Kidney (tissue), 14 donors: Measurements from ENCODE around the gene OR2M7. TPM values are rescaled to one million over a fixed set of nuclear protein-coding genes. Genes with fewer than 3 reads are reported as not detected.

Experiments used
- DNase-seq, 5 donors: peaks; one replicate each; pipeline ENCODE4 v3.0.0-alpha.2; 2013 to 2020
- FAIRE-seq: peaks from 2 replicates; lab custom pipeline; 2012; peaks lifted over from hg19 to GRCh38; lab: Jason Lieb, UNC
- H3K27ac ChIP-seq, 2 donors: one replicate each; pipeline ENCODE4 v1.7.0; 2013; ENCODE audit warnings: low read depth in 2 of 2, low read length in 2 of 2, inconsistent platforms in 1 of 2
- H3K27me3 ChIP-seq: one replicate; pipeline ENCODE4 v1.7.1; 2013; ENCODE audit warnings: low read length, inconsistent platforms; ENCODE audit not compliant: control insufficient read depth, insufficient read depth
- H3K36me3 ChIP-seq, 3 donors: one replicate each; pipeline versions ENCODE4 v1.7.0 to v1.7.1; 2013; ENCODE audit warnings: low read length in 3 of 3, control low read depth in 1 of 3, inconsistent platforms in 1 of 3; ENCODE audit not compliant: insufficient read depth in 3 of 3, control insufficient read depth in 2 of 3
- H3K4me1 ChIP-seq, 3 donors: one replicate each; pipeline versions ENCODE4 v1.7.0 to v1.7.1; 2013; ENCODE audit warnings: low read length in 3 of 3, inconsistent platforms in 1 of 3, low read depth in 1 of 3; ENCODE audit not compliant: control insufficient read depth in 2 of 3, insufficient read depth in 2 of 3
- H3K4me3 ChIP-seq, 3 donors: one replicate each; pipeline versions ENCODE4 v1.7.0 to v1.8.1; 2013; ENCODE audit warnings: low read length in 3 of 3, control low read depth in 1 of 3, inconsistent platforms in 1 of 3
- H3K9ac ChIP-seq, 3 donors: one replicate each; pipeline versions ENCODE4 v1.7.0 to v1.7.1; 2013; ENCODE audit warnings: low read length in 3 of 3, control low read depth in 1 of 3, inconsistent platforms in 1 of 3
- H3K9me3 ChIP-seq, 3 donors: one replicate each; pipeline versions ENCODE4 v1.7.0 to v1.7.1; 2013; ENCODE audit warnings: low read length in 3 of 3, control low read depth in 1 of 3, inconsistent platforms in 1 of 3; ENCODE audit not compliant: control insufficient read depth in 2 of 3, insufficient read depth in 1 of 3
- intact Hi-C: fragments of 100-400 bp; cut with DNase I; formaldehyde crosslinking; loops from one replicate; pipeline ENCODE4 v1.11.1; 2022
- polyA plus RNA-seq: library from polyadenylated mRNA; stranded (reverse); fragments of 350-450 nt; fragmentation: Illumina TruSeq; extraction: RNeasy Lipid Tissue Mini Kit (QIAGEN cat#74804); gene quantifications from one replicate; pipeline ENCODE4 v1.2.3, GENCODE V29; 2014; ENCODE audit warnings: low read depth, low replicate concordance; ENCODE audit not compliant: insufficient read depth
- total RNA-seq: library from RNA; stranded (reverse); fragmentation: NEBNext Ultra II Directional; extraction: Animal tissue kit (Norgen Biotek cat#: 25700); gene quantifications from one replicate; pipeline ENCODE4 v1.2.1, GENCODE V29; 2021
- TF ChIP-seq, protein P1 (sequence below): IDR thresholded peaks from 3 replicates; pipeline ENCODE4 v1.5.1; 2012; ENCODE audit warnings: mild to moderate bottlenecking, moderate library complexity, borderline replicate concordance; ENCODE audit not compliant: insufficient read depth; ENCODE audit errors: extremely low read depth
- donor health status: control.
- donor health status: control.
- donor health status: control.
- donor health status: control.
- donor health status: control.
- donor health status: DM: yes; HTN: yes; CAD: no.
- donor health status: Normal renal cell carcinoma (clear cell type).

The OR2M7 gene
- total and polyA plus RNA-seq, 2 donors from 2014 or later = not detected

DNA sequence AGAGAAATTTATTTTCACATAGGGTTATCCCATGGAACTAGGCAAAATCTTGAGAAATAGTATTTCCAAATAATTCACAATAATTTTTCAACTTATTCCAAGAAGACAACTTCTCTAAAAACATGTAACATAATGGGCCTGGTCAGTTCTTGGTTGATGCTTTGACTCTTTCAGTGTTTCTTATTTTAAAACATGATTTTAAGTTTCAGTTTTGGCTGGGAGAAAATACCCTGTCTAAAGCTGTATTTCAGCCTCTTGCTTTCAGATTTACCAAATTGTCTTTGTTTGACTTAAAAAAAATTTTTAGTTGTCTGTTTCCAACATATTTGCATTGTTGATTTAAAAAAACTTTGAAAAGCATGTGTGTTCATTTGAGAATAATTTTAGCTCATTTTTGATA is 42.2 kb upstream of the OR2M7 start:
- no peak for DNase-seq
- H3K4me3 ChIP-seq = no peak overlapping the region
- H3K9ac ChIP-seq = no peak overlapping the region
- H3K36me3 ChIP-seq = no peaks in the 10 kb centered on the region
- no peak for FAIRE-seq
- no peaks in the 10 kb centered on the region for H3K4me1 ChIP-seq
- intact Hi-C loops = no loop called here
- no peaks in the 10 kb centered on the region for H3K27me3 ChIP-seq
- TF ChIP-seq, protein P1, sequence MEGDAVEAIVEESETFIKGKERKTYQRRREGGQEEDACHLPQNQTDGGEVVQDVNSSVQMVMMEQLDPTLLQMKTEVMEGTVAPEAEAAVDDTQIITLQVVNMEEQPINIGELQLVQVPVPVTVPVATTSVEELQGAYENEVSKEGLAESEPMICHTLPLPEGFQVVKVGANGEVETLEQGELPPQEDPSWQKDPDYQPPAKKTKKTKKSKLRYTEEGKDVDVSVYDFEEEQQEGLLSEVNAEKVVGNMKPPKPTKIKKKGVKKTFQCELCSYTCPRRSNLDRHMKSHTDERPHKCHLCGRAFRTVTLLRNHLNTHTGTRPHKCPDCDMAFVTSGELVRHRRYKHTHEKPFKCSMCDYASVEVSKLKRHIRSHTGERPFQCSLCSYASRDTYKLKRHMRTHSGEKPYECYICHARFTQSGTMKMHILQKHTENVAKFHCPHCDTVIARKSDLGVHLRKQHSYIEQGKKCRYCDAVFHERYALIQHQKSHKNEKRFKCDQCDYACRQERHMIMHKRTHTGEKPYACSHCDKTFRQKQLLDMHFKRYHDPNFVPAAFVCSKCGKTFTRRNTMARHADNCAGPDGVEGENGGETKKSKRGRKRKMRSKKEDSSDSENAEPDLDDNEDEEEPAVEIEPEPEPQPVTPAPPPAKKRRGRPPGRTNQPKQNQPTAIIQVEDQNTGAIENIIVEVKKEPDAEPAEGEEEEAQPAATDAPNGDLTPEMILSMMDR = no peak
- peaks cover 0 to 8% (median 1%) of the 10 kb centered on the region in 3 donors for H3K9me3 ChIP-seq
- no peak overlapping the region for H3K27ac ChIP-seq

- Histone ChIP-seq H3K4me1 (no peaks in the 10 kb centered on the region), H3K4me3 (no peak within 1 kb of the TSS), H3K27me3 (no peaks in the 10 kb centered on the region), H3K36me3 (no peaks in the 10 kb centered on the region), H3K27ac (no peak within 1 kb of the TSS), H3K9ac (no peak within 1 kb of the TSS), H3K9me3 (peaks cover 0 to 3% (median 1%) of the 10 kb centered on the region in 3 donors)
- TF ChIP-seq, protein P1 = no peak
- DNase-seq (no peak), FAIRE-seq (no peak)
- intact Hi-C loops = no loop called here
These were observed 36.9 kb upstream of the OR2M7 start, which contains the start of gene OR2T4 for GRCh38 chr1:248361121-248361715. OR2T4 (plus strand) TSS chr1:248361665; CDS start chr1:248361665, 0 bp downstream.

DNA sequence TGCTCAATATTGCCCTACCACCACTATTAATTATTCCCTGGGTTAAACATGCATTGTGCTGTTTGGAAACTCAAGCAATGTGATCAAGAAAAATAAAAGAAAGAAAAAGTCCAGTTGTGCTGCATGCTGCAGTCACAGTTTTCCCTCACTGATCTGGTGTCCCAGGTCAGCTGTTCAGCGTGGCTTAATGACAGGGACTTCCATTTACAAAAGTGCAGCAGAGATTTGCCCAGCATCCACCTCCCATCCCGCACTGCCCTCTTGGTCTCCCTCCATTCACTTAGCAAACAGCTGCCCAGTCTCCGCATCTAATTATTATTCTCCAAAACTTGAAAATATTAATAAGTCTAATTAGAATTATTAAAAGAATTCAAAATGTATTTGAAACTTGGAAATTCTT is 35.0 kb upstream of the OR2M7 start:
- TF ChIP-seq, protein P1 = no peak
- no peak overlapping the region for H3K4me3 ChIP-seq
- intact Hi-C loops = no loop called here
- H3K4me1 ChIP-seq = no peaks in the 10 kb centered on the region
- no peak for FAIRE-seq
- no peak for DNase-seq
- peaks cover 0 to 3% (median 0%) of the 10 kb centered on the region in 3 donors for H3K9me3 ChIP-seq
- no peak overlapping the region for H3K27ac ChIP-seq
- no peaks in the 10 kb centered on the region for H3K27me3 ChIP-seq
- H3K9ac ChIP-seq = no peak overlapping the region
- H3K36me3 ChIP-seq = no peaks in the 10 kb centered on the region
